ENCODE data around the gene THADA.

DNA sequence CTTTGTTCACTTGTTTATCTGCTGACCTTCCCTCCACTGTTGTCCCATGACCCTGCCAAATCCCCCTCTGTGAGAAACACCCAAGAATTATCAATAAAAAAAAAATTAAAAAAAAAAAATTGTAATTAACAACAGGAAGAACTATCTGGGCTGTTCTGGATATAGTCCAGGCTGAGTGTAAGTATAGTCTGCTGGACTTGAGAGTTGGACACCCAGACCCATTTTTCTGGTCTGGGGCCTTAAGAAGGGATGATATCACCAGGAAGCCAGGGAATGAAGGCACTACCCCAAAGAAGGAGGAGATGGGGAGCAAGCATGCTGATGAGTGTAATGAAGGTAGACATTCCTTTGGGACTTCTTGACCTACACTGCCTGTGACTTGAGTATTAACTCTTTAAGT lies 297.3 kb downstream of the THADA start:
- no peak for TF ChIP-seq POLR2A (IDR thresholded peaks at IDR 0.05)
- TF ChIP-seq, protein P1, sequence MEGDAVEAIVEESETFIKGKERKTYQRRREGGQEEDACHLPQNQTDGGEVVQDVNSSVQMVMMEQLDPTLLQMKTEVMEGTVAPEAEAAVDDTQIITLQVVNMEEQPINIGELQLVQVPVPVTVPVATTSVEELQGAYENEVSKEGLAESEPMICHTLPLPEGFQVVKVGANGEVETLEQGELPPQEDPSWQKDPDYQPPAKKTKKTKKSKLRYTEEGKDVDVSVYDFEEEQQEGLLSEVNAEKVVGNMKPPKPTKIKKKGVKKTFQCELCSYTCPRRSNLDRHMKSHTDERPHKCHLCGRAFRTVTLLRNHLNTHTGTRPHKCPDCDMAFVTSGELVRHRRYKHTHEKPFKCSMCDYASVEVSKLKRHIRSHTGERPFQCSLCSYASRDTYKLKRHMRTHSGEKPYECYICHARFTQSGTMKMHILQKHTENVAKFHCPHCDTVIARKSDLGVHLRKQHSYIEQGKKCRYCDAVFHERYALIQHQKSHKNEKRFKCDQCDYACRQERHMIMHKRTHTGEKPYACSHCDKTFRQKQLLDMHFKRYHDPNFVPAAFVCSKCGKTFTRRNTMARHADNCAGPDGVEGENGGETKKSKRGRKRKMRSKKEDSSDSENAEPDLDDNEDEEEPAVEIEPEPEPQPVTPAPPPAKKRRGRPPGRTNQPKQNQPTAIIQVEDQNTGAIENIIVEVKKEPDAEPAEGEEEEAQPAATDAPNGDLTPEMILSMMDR (IDR thresholded peaks at IDR 0.05): no peak
- TF ChIP-seq POLR2AphosphoS5 (IDR thresholded peaks at IDR 0.05): no peak
- no peak for TF ChIP-seq EP300 (IDR thresholded peaks at IDR 0.05)

All from upper lobe of left lung (tissue), 4 donors.